ENCODE results near the gene AVPR1B.

The AVPR1B gene

DNA sequence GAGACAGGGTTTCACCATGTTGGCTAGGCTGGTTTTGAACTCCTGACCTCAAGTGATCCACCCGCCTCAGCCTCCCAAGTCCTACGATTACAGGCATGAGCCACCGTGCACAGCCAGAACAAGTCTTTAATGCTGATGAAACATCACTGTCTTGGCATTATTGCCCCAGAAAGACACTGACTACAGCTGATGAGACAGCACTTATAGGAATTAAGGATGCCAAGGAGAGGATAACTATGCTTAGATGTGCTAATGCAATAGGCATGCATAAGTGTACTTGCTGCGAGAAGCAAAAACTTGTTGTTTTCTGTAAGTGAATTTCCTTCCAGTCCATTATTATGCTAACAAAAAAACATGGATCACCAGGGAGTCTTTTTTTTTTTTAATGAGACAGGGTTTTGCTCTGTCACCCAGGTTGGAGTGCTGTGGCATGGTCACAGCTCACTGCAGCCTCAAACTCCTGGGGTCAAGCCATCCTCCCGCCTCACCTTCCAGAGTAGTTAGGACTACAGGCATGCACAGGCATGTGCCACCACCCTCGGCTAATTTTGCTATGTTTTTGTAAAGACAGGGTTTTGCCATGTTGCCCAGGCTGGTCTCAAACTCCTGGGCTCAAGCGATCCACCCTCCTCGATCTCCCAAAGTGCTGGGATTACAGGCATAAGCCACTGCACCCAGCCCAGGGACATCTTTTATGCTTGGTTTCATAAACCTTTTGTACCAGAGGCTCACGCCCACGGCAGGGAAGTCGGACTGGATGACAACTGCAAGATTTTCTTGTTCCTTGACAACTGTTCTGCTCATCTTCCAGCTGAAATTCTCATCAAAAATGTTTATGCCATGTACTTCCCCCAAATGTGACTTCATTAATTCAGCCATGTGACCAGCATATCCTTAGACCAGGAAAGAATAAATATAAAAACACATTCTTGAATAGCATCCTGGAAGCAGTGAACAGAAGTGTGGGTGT is 41.1 kb downstream of the AVPR1B start:
- Mint-ChIP-seq H3K4me1 (peaks cover 11% of the 10 kb centered on the region), H3K9me3 (no peaks in the 10 kb centered on the region), H3K36me3 (ENCODE audit: low read depth) (no peaks in the 10 kb centered on the region), H3K27me3 (ENCODE audit: low read depth) (no peaks in the 10 kb centered on the region), H3K27ac (no peak overlapping the region), H3K4me3 (no peak overlapping the region)
- TF ChIP-seq, protein P1, sequence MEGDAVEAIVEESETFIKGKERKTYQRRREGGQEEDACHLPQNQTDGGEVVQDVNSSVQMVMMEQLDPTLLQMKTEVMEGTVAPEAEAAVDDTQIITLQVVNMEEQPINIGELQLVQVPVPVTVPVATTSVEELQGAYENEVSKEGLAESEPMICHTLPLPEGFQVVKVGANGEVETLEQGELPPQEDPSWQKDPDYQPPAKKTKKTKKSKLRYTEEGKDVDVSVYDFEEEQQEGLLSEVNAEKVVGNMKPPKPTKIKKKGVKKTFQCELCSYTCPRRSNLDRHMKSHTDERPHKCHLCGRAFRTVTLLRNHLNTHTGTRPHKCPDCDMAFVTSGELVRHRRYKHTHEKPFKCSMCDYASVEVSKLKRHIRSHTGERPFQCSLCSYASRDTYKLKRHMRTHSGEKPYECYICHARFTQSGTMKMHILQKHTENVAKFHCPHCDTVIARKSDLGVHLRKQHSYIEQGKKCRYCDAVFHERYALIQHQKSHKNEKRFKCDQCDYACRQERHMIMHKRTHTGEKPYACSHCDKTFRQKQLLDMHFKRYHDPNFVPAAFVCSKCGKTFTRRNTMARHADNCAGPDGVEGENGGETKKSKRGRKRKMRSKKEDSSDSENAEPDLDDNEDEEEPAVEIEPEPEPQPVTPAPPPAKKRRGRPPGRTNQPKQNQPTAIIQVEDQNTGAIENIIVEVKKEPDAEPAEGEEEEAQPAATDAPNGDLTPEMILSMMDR (IDR thresholded peaks at IDR 0.05; ENCODE audit: unreplicated experiment in 3 of 3) = no peak

DNA sequence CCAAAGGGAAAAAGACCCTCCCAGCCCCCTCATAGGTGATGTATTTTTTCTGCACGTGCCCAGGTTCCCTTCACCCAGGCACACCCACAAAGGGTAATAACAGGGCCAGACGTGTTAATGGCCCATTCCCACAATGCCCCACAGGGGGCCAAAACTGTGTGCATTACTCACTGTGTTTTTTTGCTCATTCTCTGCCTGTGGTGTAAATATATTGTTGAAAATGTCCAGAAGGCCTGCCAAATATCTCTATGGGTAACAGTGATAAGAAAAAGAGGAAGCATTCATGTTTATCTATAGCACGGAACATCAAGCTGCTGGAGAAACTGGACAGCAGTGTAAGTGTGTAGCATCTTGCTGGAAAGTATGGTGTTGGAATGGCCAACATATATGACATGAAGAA is 42.3 kb downstream of the AVPR1B start:
- no peak overlapping the region for H3K27ac Mint-ChIP-seq
- H3K27me3 Mint-ChIP-seq (ENCODE audit: low read depth) = no peaks in the 10 kb centered on the region
- peaks cover 11% of the 10 kb centered on the region for H3K4me1 Mint-ChIP-seq
- no peaks in the 10 kb centered on the region for H3K9me3 Mint-ChIP-seq
- no peaks in the 10 kb centered on the region for H3K36me3 Mint-ChIP-seq (ENCODE audit: low read depth)
- TF ChIP-seq, protein P1 (IDR thresholded peaks at IDR 0.05; ENCODE audit: unreplicated experiment in 3 of 3) = no peak
- no peak overlapping the region for H3K4me3 Mint-ChIP-seq

DNA sequence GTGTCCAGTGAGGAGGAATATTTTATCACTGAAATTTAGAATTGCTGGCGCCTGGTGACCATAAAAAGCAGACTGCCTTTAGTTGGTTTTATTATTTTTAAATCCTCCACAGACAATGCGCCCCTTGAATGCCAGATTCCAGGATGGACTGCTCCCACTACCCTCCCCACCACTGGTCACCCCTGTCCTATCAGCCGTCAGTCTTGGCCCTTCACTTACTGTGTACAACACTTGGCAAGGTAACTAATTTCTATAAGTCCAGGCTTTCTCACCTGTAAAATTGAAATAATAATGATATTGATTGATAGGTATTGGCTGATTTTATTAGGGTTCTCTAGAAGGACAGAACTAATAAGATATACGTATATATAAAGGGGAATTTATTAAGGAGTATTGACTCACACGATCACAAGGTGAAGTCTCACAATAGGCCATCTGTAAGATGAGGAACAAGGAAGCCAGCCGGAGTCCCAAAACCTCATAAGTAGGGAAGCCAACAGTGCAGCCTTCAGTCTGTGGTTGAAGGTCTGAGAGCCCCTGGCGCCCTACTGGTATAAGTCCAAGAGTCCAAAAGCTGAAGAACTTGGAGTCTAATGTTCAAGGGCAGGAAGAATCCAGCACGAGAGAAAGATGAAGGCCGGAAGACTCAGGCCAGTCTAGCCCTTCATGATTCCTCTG is 46.4 kb downstream of the AVPR1B start:
- Mint-ChIP-seq H3K9me3 (no peaks in the 10 kb centered on the region), H3K27ac (no peak overlapping the region), H3K27me3 (ENCODE audit: low read depth) (no peaks in the 10 kb centered on the region), H3K4me1 (peaks cover 14% of the 10 kb centered on the region), H3K36me3 (ENCODE audit: low read depth) (no peaks in the 10 kb centered on the region), H3K4me3 (no peak overlapping the region)
- TF ChIP-seq, protein P1 (IDR thresholded peaks at IDR 0.05; ENCODE audit: unreplicated experiment in 3 of 3) = no peak

DNA sequence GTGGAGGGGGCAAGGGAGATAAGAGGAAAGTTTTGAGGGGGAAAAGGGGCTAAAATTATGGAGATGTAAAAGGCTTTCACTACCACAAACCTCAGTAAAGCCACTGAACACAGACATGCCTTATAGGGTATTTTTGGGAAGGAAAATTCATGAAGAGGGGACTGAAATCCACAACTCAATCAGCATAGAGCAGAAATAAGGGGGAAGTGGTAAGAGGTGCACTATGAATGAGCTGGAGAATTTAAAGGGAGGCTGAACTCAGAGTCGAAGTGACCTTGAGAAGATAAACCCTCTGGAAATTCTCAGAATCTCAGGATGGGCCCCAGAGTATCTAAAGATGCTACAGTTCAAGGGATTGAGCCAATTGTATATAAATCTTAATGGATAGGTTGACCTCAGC is 48.9 kb downstream of the AVPR1B start:
- Mint-ChIP-seq H3K4me3 (no peak overlapping the region), H3K36me3 (ENCODE audit: low read depth) (no peaks in the 10 kb centered on the region), H3K27ac (no peak overlapping the region), H3K4me1 (peaks cover 14% of the 10 kb centered on the region), H3K27me3 (ENCODE audit: low read depth) (no peaks in the 10 kb centered on the region), H3K9me3 (no peaks in the 10 kb centered on the region)
- TF ChIP-seq, protein P1 (IDR thresholded peaks at IDR 0.05; ENCODE audit: unreplicated experiment in 3 of 3) = no peak

DNA sequence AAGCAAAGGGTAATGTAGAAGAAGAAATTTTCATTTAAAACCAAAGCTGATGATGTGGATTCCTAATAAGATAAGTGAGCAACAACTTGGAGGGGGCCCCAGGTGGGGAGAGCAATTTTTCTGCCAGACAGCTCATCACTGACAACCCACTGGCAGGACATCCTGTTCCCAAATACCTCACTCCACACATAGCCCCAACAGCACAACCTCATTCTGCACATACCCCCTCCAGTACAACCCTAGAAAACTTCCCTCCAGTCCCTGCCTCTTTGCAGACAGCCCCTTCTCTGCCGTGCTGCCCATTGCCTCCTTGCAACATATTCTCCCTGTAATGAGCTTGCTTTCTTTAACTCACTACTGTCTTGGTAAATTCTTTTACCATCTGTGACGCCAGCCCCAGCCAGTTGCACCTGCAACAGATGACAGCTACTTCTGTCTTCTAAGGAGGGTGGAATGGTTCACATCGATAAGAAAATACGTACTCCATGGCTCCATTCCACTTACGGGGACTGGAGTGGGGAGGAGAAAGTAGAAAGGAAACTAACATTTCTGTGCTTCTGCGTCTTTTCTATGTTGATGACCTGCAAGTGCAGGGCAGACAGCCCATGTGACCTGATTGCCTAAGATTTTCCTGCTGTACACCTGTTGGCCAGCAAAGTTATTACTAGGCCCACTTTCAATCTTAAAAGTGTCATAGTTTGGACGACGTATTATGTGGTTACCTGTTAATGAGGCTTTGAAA is 49.5 kb downstream of the AVPR1B start:
- no peak overlapping the region for H3K4me3 Mint-ChIP-seq
- TF ChIP-seq, protein P1 (IDR thresholded peaks at IDR 0.05; ENCODE audit: unreplicated experiment in 3 of 3) = no peak
- peaks cover 14% of the 10 kb centered on the region for H3K4me1 Mint-ChIP-seq
- H3K27ac Mint-ChIP-seq = peak overlapping the region in 1 of 3 experiments; percentile 42
- H3K36me3 Mint-ChIP-seq (ENCODE audit: low read depth) = peaks cover 5% of the 10 kb centered on the region
- H3K9me3 Mint-ChIP-seq = peaks cover 4% of the 10 kb centered on the region
- H3K27me3 Mint-ChIP-seq (ENCODE audit: low read depth) = no peaks in the 10 kb centered on the region

Data from nephron (organoid).